Spleen (tissue), 11 donors: ENCODE measurements around the gene TEX101. TPM values are rescaled to one million over a fixed set of nuclear protein-coding genes. Genes with fewer than 3 reads are reported as not detected.

ENCODE experiments used
- DNase-seq: peaks from one replicate; pipeline ENCODE4 v3.0.0-alpha.2; 2020
- H3K27ac ChIP-seq, 8 donors: fragments of 200-600 bp; sonication (generic) in 7 of 8; 1 replicate in 4 of 8; 2 replicates in 4 of 8; pipeline versions ENCODE4 v1.5.0 to v1.8.0; 2016 to 2021; ENCODE audit warnings: inconsistent platforms in 4 of 8, mild to moderate bottlenecking in 4 of 8, moderate library complexity in 1 of 8
- H3K27me3 ChIP-seq, 7 donors: fragments of 200-600 bp; sonication (generic) in 6 of 7; replicated peaks in 1 of 7; 1 replicate in 4 of 7; 2 replicates in 3 of 7; pipeline versions ENCODE4 v1.5.0 to v1.8.0; 2016 to 2021; ENCODE audit warnings: inconsistent platforms in 3 of 7, mild to moderate bottlenecking in 1 of 7
- H3K36me3 ChIP-seq, 6 donors: fragments of 200-600 bp; sonication (generic) in 5 of 6; 1 replicate in 4 of 6; 2 replicates in 2 of 6; pipeline versions ENCODE4 v1.5.0 to v1.8.0; 2016 to 2021; ENCODE audit warnings: inconsistent platforms in 2 of 6
- H3K4me1 ChIP-seq, 6 donors: fragments of 200-600 bp; sonication (generic) in 5 of 6; 1 replicate in 3 of 6; 2 replicates in 3 of 6; pipeline versions ENCODE4 v1.5.0 to v1.8.0; 2016 to 2021; ENCODE audit warnings: inconsistent platforms in 3 of 6
- H3K4me3 ChIP-seq, 8 donors: fragments of 200-600 bp; sonication (generic) in 7 of 8; 1 replicate in 4 of 8; 2 replicates in 4 of 8; pipeline versions ENCODE4 v1.5.0 to v1.8.0; 2016 to 2021; ENCODE audit warnings: inconsistent platforms in 4 of 8, mild to moderate bottlenecking in 4 of 8, moderate library complexity in 2 of 8
- H3K9me3 ChIP-seq, 8 donors: fragments of 200-600 bp; sonication (generic) in 7 of 8; 1 replicate in 4 of 8; 2 replicates in 4 of 8; pipeline versions ENCODE4 v1.5.0 to v1.8.0; 2016 to 2021; ENCODE audit warnings: inconsistent platforms in 4 of 8
- CTCF ChIP-seq, 11 experiments: fragments of 200-600 bp in 7 of 11; fragments of 450-650 bp in 4 of 11; sonication (generic) in 4 of 11; IDR thresholded peaks in 8 of 11; conservative IDR thresholded peaks in 3 of 11; 1 replicate in 7 of 11; 2 replicates in 4 of 11; pipeline versions ENCODE4 v1.4.0 to v1.8.0; 2016 to 2021; ENCODE audit warnings: antibody characterized with exemption in 11 of 11, inconsistent platforms in 4 of 11, mild to moderate bottlenecking in 1 of 11
- POLR2A ChIP-seq, 3 donors: fragments of 450-650 bp; IDR thresholded peaks; one replicate each; pipeline ENCODE4 v1.5.1; 2017; ENCODE audit warnings: antibody characterized with exemption in 3 of 3, mild to moderate bottlenecking in 1 of 3
- POLR2AphosphoS5 ChIP-seq, 3 donors: sonication (generic); formaldehyde crosslinking; IDR thresholded peaks; one replicate each; pipeline ENCODE4 v1.5.1; 2017; ENCODE audit warnings: antibody characterized with exemption in 3 of 3
- WGBS, 5 donors: extraction: QIAGEN DNeasy Blood & Tissue Kit in 3 of 5; methylation state at CpG; one replicate each; pipeline versions ENCODE4 v1.1.5 to v1.1.7; 2013 to 2018; 5-methylcytosine and 5-hydroxymethylcytosine counted together
- intact Hi-C: fragments of 100-400 bp; cut with DNase I; formaldehyde crosslinking; loops from one replicate; pipeline ENCODE4 v1.15.0; 2023; ENCODE audit warnings: low total_unique reads
- polyA plus RNA-seq, 3 donors: library from polyadenylated mRNA; stranded (reverse); fragments of 200-250 nt; gene quantifications; one replicate each; pipeline ENCODE4 v1.2.1, GENCODE V29; 2013
- total RNA-seq, 7 donors: library from RNA; depleted of rRNA in 3 of 7; stranded (reverse); fragments of >200 nt in 3 of 7; fragmentation: NEBNext Ultra II Directional in 4 of 7; extraction: Animal tissue kit (Norgen Biotek cat#: 25700) in 4 of 7; gene quantifications; one replicate each; pipeline versions ENCODE4 v1.1.0 to v1.2.1, GENCODE V29; 2016 to 2021
- donor health status: healthy with polysubstance abuse.
- donor health status: DM: no; HTN: no; CAD: no; lungs with moderate emphysema.
- donor health status: DM: no; HTN: no; CAD: no.
- donor health status: Bipolar disorder and iron deficiency.
- donor health status: healthy.
- donor health status: DM: no; HTN: no; CAD: no.
- donor health status: DM: yes; HTN: yes; CAD: no.

Gene TEX101
- total and polyA plus RNA-seq, 10 donors: not detected

GRCh38 chr19:43416951-43417623, 2.4 kb downstream of the TEX101 start:
- no peak for TF ChIP-seq CTCF (IDR thresholded peaks at IDR 0.05 in 8 of 11, conservative IDR thresholded peaks at IDR 0.05 in 3 of 11)
- no peak for TF ChIP-seq POLR2A (IDR thresholded peaks at IDR 0.05)
- TF ChIP-seq POLR2AphosphoS5 (IDR thresholded peaks at IDR 0.05): no peak
- 32 to 52% (median 44%) methylated on average over 4 of the region's 4 CpGs for WGBS, 5 donors
- Histone ChIP-seq H3K36me3 (no peaks in the 10 kb centered on the region), H3K9me3 (peaks cover 0 to 18% (median 0%) of the 10 kb centered on the region in 8 donors), H3K4me3 (no peak overlapping the region), H3K4me1 (no peaks in the 10 kb centered on the region), H3K27ac (no peak overlapping the region), H3K27me3 (no peaks in the 10 kb centered on the region)
- intact Hi-C loops: no loop called here
- DNase-seq: no peak

DNA sequence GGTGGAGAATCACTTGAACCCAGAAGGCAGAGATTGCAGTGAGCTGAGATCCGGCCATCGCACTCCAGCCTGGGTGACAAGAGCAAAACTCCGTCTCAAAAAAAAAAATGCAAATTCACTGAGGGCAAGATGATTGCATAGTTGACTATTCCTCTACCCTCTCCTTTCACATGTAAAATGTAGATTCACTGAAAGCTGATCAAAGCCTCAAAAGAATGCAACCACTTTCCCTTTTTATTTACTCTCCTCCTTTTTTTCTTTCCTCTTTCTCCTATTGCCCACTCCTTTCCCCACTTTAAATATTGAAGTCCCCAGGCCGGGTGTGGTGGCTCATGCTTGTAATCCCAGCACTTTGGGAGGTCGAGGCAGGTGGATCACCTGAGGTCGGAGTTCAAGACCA, 6.3 kb downstream of the TEX101 start:
- Histone ChIP-seq H3K27ac (no peak overlapping the region), H3K27me3 (no peaks in the 10 kb centered on the region), H3K4me3 (no peak overlapping the region), H3K36me3 (no peaks in the 10 kb centered on the region), H3K9me3 (no peaks in the 10 kb centered on the region), H3K4me1 (peaks cover 0 to 8% (median 0%) of the 10 kb centered on the region in 6 donors)
- 82 to 90% (median 88%) methylated on average over 6 of the region's 6 CpGs for whole genome bisulfite sequencing, 5 donors
- no peak for DNase-seq
- intact Hi-C loops: no loop called here
- TF ChIP-seq CTCF (IDR thresholded peaks at IDR 0.05 in 8 of 11, conservative IDR thresholded peaks at IDR 0.05 in 3 of 11): no peak
- no peak for TF ChIP-seq POLR2A (IDR thresholded peaks at IDR 0.05)
- no peak for TF ChIP-seq POLR2AphosphoS5 (IDR thresholded peaks at IDR 0.05)

GRCh38 chr19:43422000-43422688, 7.5 kb downstream of the TEX101 start:
- TF ChIP-seq POLR2A (IDR thresholded peaks at IDR 0.05) (no peak), CTCF (IDR thresholded peaks at IDR 0.05 in 8 of 11, conservative IDR thresholded peaks at IDR 0.05 in 3 of 11) (no peak), POLR2AphosphoS5 (IDR thresholded peaks at IDR 0.05) (no peak)
- no peak for DNase-seq
- Histone ChIP-seq H3K36me3 (no peaks in the 10 kb centered on the region), H3K27me3 (no peaks in the 10 kb centered on the region), H3K27ac (no peak overlapping the region), H3K4me1 (peaks cover 0 to 11% (median 0%) of the 10 kb centered on the region in 6 donors), H3K9me3 (no peaks in the 10 kb centered on the region), H3K4me3 (no peak overlapping the region)
- 88 to 95% (median 92%) methylated on average over 2 of the region's 2 CpGs for WGBS, 5 donors
- intact Hi-C loops: no loop called here

DNA sequence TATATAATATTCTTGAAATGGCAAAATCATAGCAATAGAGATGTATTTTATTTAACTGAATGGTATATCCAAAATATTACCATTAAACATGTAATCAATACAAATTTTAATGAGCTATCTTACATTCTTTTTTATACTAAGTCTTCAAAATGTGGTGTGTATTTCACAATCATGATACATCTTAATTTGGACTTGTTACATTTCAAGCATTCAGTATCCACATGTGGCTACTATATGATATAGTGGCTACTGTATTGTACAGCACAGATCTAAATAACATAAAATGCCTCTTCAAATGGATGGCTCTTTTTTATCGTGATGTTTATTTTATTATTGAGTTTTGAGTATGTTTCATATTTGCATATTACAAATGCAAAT, 8.0 kb downstream of the TEX101 start:
- H3K4me3 ChIP-seq: no peak overlapping the region
- intact Hi-C loops: no loop called here
- no peak for TF ChIP-seq POLR2AphosphoS5 (IDR thresholded peaks at IDR 0.05)
- no peak for TF ChIP-seq POLR2A (IDR thresholded peaks at IDR 0.05)
- TF ChIP-seq CTCF (IDR thresholded peaks at IDR 0.05 in 8 of 11, conservative IDR thresholded peaks at IDR 0.05 in 3 of 11): no peak
- H3K27ac ChIP-seq: no peak overlapping the region
- no peaks in the 10 kb centered on the region for H3K9me3 ChIP-seq
- 84 to 97% (median 94%) methylated on average over 1 of the region's 1 CpG for WGBS, 5 donors
- no peak for DNase-seq
- peaks cover 0 to 11% (median 0%) of the 10 kb centered on the region in 6 donors for H3K4me1 ChIP-seq
- H3K27me3 ChIP-seq: no peaks in the 10 kb centered on the region
- no peaks in the 10 kb centered on the region for H3K36me3 ChIP-seq
